Esophagus (tissue), 2 donors: ENCODE data around the gene UVSSA. TPM values are rescaled to one million over a fixed set of nuclear protein-coding genes. Genes with fewer than 3 reads are reported as not detected.
"Not testable (repeated sequence)": the region's sequence is repeated elsewhere in the genome, so short reads cannot be mapped to it uniquely, and the experiment has no call there.

ENCODE experiments used
- H3K27ac ChIP-seq, 2 donors: one replicate each; pipeline ENCODE4 v1.5.1; 2013; ENCODE audit warnings: low read depth in 2 of 2, mild to moderate bottlenecking in 2 of 2, inconsistent platforms in 1 of 2, low read length in 1 of 2, moderate library complexity in 1 of 2
- H3K27me3 ChIP-seq, 2 donors: one replicate each; pipeline ENCODE4 v1.6.1; 2013; ENCODE audit warnings: low read length in 2 of 2, control low read depth in 1 of 2, mild to moderate bottlenecking in 1 of 2; ENCODE audit not compliant: insufficient read depth in 2 of 2, control insufficient read depth in 1 of 2
- H3K36me3 ChIP-seq, 2 donors: one replicate each; pipeline ENCODE4 v1.6.1; 2013; ENCODE audit warnings: low read length in 1 of 2; ENCODE audit not compliant: control insufficient read depth in 2 of 2, insufficient read depth in 2 of 2
- H3K4me1 ChIP-seq, 2 donors: one replicate each; pipeline ENCODE4 v1.6.1; 2013; ENCODE audit warnings: low read length in 1 of 2; ENCODE audit not compliant: control insufficient read depth in 2 of 2, insufficient read depth in 2 of 2
- H3K4me3 ChIP-seq, 2 donors: one replicate each; pipeline ENCODE4 v1.5.1; 2013; ENCODE audit warnings: low read length in 2 of 2, mild to moderate bottlenecking in 2 of 2, low read depth in 1 of 2, moderate library complexity in 1 of 2
- H3K9me3 ChIP-seq, 2 donors: one replicate each; pipeline ENCODE4 v1.6.1; 2013; ENCODE audit warnings: mild to moderate bottlenecking in 2 of 2, low read depth in 1 of 2, low read length in 1 of 2, moderate library complexity in 1 of 2; ENCODE audit not compliant: control insufficient read depth in 2 of 2, insufficient read depth in 1 of 2
- WGBS, 2 donors: extraction: QIAGEN DNeasy Blood & Tissue Kit; methylation state at CpG; one replicate each; pipeline ENCODE4 v1.1.7; 2013; 5-methylcytosine and 5-hydroxymethylcytosine counted together
- polyA plus RNA-seq, 2 donors: library from polyadenylated mRNA; stranded (reverse); fragments of 200-250 nt; gene quantifications; one replicate each; pipeline ENCODE4 v1.2.3, GENCODE V29; 2013
- donor health status: healthy with polysubstance abuse.
- donor health status: Bipolar disorder and iron deficiency.

UVSSA gene
- polyA plus RNA-seq, 2 donors = 4.8 to 13.0 TPM

- no peaks in the 10 kb centered on the region for H3K27me3 ChIP-seq
- WGBS, 2 donors = 76 to 79% methylated on average over 34 of the region's 34 CpGs
- H3K27ac ChIP-seq = peak overlapping the region in 1 of 2 donors; percentile 19
- H3K36me3 ChIP-seq = peaks cover 13 to 76% of the 10 kb centered on the region in 2 donors
- H3K4me3 ChIP-seq = no peak overlapping the region
- H3K4me1 ChIP-seq = peaks cover 3 to 16% of the 10 kb centered on the region in 2 donors
- H3K9me3 ChIP-seq = no peaks in the 10 kb centered on the region
Observed at GRCh38 chr4:1329408-1330371, 17.3 kb upstream of the UVSSA start.

GRCh38 chr4:1330761-1331590 lies 16.0 kb upstream of the UVSSA start:
- 77 to 81% methylated on average over 32 to 34 of the region's 34 CpGs for WGBS, 2 donors
- Histone ChIP-seq H3K4me3 (no peak overlapping the region), H3K9me3 (no peaks in the 10 kb centered on the region), H3K4me1 (peaks cover 3 to 16% of the 10 kb centered on the region in 2 donors), H3K27me3 (no peaks in the 10 kb centered on the region), H3K36me3 (peaks cover 13 to 67% of the 10 kb centered on the region in 2 donors), H3K27ac (peak overlapping the region; percentile 14 to 85)

- H3K27me3 ChIP-seq = no peaks in the 10 kb centered on the region
- peaks cover 18 to 65% of the 10 kb centered on the region in 2 donors for H3K36me3 ChIP-seq
- WGBS, 2 donors = 88 to 90% methylated on average over 21 of the region's 21 CpGs
- H3K4me3 ChIP-seq = no peak overlapping the region
- peaks cover 3 to 19% of the 10 kb centered on the region in 2 donors for H3K4me1 ChIP-seq
- peak overlapping the region; percentile 52 to 85 for H3K27ac ChIP-seq
- peaks cover 0 to 3% of the 10 kb centered on the region in 2 donors for H3K9me3 ChIP-seq
Observed at GRCh38 chr4:1331591-1332353, 15.2 kb upstream of the UVSSA start.

- 70 to 76% methylated on average over 13 of the region's 13 CpGs for WGBS, 2 donors
- peaks cover 0 to 6% of the 10 kb centered on the region in 2 donors for H3K9me3 ChIP-seq
- no peaks in the 10 kb centered on the region for H3K27me3 ChIP-seq
- H3K4me3 ChIP-seq = no peak overlapping the region
- peaks cover 18 to 65% of the 10 kb centered on the region in 2 donors for H3K36me3 ChIP-seq
- H3K4me1 ChIP-seq = peaks cover 3 to 27% of the 10 kb centered on the region in 2 donors
- peak overlapping the region; percentile 50 to 85 for H3K27ac ChIP-seq
Observed at GRCh38 chr4:1332686-1333085, 14.3 kb upstream of the UVSSA start.

- H3K9me3 ChIP-seq = peaks cover 0 to 6% of the 10 kb centered on the region in 2 donors
- H3K36me3 ChIP-seq = peaks cover 14 to 65% of the 10 kb centered on the region in 2 donors
- no peaks in the 10 kb centered on the region for H3K27me3 ChIP-seq
- peak overlapping the region; percentile 50 to 85 for H3K27ac ChIP-seq
- 88 to 93% methylated on average over 8 of the region's 8 CpGs for WGBS, 2 donors
- no peak overlapping the region for H3K4me3 ChIP-seq
- peaks cover 3 to 32% of the 10 kb centered on the region in 2 donors for H3K4me1 ChIP-seq
Observed at GRCh38 chr4:1333256-1333655, 13.8 kb upstream of the UVSSA start.

GRCh38 chr4:1333851-1334578 lies 13.0 kb upstream of the UVSSA start:
- H3K36me3 ChIP-seq = peaks cover 18 to 65% of the 10 kb centered on the region in 2 donors
- WGBS, 2 donors = 70 to 71% methylated on average over 11 of the region's 12 CpGs
- peaks cover 3 to 35% of the 10 kb centered on the region in 2 donors for H3K4me1 ChIP-seq
- H3K9me3 ChIP-seq, H3K4me3 ChIP-seq, H3K27me3 ChIP-seq: not testable (repeated sequence)
- H3K27ac ChIP-seq = peak overlapping the region in 1 of 2 donors; percentile 3

- peak overlapping the region in 1 of 2 donors; percentile 0 for H3K27ac ChIP-seq
Observed at GRCh38 chr4:1334579-1334895, 12.5 kb upstream of the UVSSA start.

GRCh38 chr4:1335193-1335883 lies 11.7 kb upstream of the UVSSA start:
- H3K9me3 ChIP-seq, H3K27ac ChIP-seq, H3K27me3 ChIP-seq, H3K4me3 ChIP-seq: not testable (repeated sequence)
- H3K36me3 ChIP-seq = peaks cover 23 to 68% of the 10 kb centered on the region in 2 donors
- 70 to 78% methylated on average over 4 of the region's 4 CpGs for WGBS, 2 donors
- peaks cover 3 to 31% of the 10 kb centered on the region in 2 donors for H3K4me1 ChIP-seq

More at GRCh38 chr4:1334579-1334895, 12.5 kb upstream of the UVSSA start:
- Histone ChIP-seq H3K4me1 (peaks cover 3 to 31% of the 10 kb centered on the region in 2 donors), H3K27me3 (no peaks in the 10 kb centered on the region), H3K36me3 (peaks cover 19 to 63% of the 10 kb centered on the region in 2 donors), H3K9me3 (peaks cover 0 to 8% of the 10 kb centered on the region in 2 donors), H3K4me3 (no peak overlapping the region)
- WGBS, 2 donors = 88 to 92% methylated on average over 5 to 6 of the region's 6 CpGs
